ENCODE results near the gene LEFTY1. TPM values are rescaled to one million over a fixed set of nuclear protein-coding genes. Genes with fewer than 3 reads are reported as not detected.

LEFTY1 gene
- total and polyA plus RNA-seq, 9 of the 15 experiments (the other 6 are each of a cell fraction or from before 2014, with no cell fraction given) = 0.07 to 0.24 (median 0.17) TPM; not detected in 5

- no peak for TF ChIP-seq RFX1 (IDR thresholded peaks at IDR 0.05)
- TF ChIP-seq ZNF57 (CRISPR knock-in tag; IDR thresholded peaks at IDR 0.05) = no peak
- TF ChIP-seq U2AF2 (optimal IDR thresholded peaks at IDR 0.05; ENCODE audit: low read depth, low read length) = no peak
- peak; percentile 99 for TF ChIP-seq ELF4 (CRISPR knock-in tag; IDR thresholded peaks at IDR 0.05)
- no peak for TF ChIP-seq PHF21A (IDR thresholded peaks at IDR 0.05; ENCODE audit: borderline replicate concordance, low read depth)
- TF ChIP-seq TAF7 (tag; IDR thresholded peaks at IDR 0.05) = peak; percentile 93
- peak; percentile 98; the same call in 1 of the 2 replicates for TF ChIP-seq KAT7 (CRISPR knock-in tag; IDR thresholded peaks at IDR 0.05; ENCODE audit: borderline replicate concordance)
- TF ChIP-seq ARNT (IDR thresholded peaks at IDR 0.05) = peak; percentile 99
- no peak for TF ChIP-seq ZFP30 (CRISPR knock-in tag; IDR thresholded peaks at IDR 0.05; ENCODE audit: borderline replicate concordance)
- TF ChIP-seq KDM4B (IDR thresholded peaks at IDR 0.05; ENCODE audit: borderline replicate concordance in 2 of 2, low read depth in 1 of 2) = no peak
- TF ChIP-seq GTF2E2 (tag; IDR thresholded peaks at IDR 0.05) = peak; percentile 86; the same call in 1 of the 2 replicates
- peak; percentile 99 for TF ChIP-seq SMARCE1 (IDR thresholded peaks at IDR 0.05)
- TF ChIP-seq TAF9B (IDR thresholded peaks at IDR 0.05; ENCODE audit: partially characterized antibody) = peak; percentile 85
- TF ChIP-seq SREBF1 (IDR thresholded peaks at IDR 0.05; ENCODE audit: borderline replicate concordance, low read depth, low read length) = no peak
- TF ChIP-seq MTA2 (IDR thresholded peaks at IDR 0.05; ENCODE audit: low read depth) = peak; percentile 99
- no peak for TF ChIP-seq POLR2AphosphoS2 (IDR thresholded peaks at IDR 0.05; ENCODE audit: low read length)
- no peak for TF ChIP-seq RBM22 (IDR thresholded peaks at IDR 0.05; ENCODE audit: low read depth, low read length, poor library complexity, severe bottlenecking)
- TF ChIP-seq ZNF232 (CRISPR knock-in tag; IDR thresholded peaks at IDR 0.05) = no peak
- peak; percentile 78 for TF ChIP-seq L3MBTL2 (IDR thresholded peaks at IDR 0.05)
- TF ChIP-seq DIDO1 (tag; IDR thresholded peaks at IDR 0.05; ENCODE audit: low read depth) = no peak; the same call in none of the 2 replicates
- TF ChIP-seq GABPA (tag; conservative IDR thresholded peaks at IDR 0.05; ENCODE audit: low read depth) = peak; percentile 50; the same call in 1 of the 2 replicates
- peak; percentile 36; the same call in 1 of the 2 replicates for TF ChIP-seq JUN (IDR thresholded peaks at IDR 0.05; ENCODE audit: borderline replicate concordance, low read depth, low read length)
- TF ChIP-seq JUN (CRISPR knock-in tag; IDR thresholded peaks at IDR 0.05; ENCODE audit: borderline replicate concordance) = no peak; the same call in 1 of the 2 replicates
- TF ChIP-seq NUFIP1 (IDR thresholded peaks at IDR 0.05; ENCODE audit: partially characterized antibody) = peak; percentile 94
- no peak for TF ChIP-seq XRCC4 (IDR thresholded peaks at IDR 0.05; ENCODE audit: extremely low read depth, insufficient read depth, insufficient read length)
- TF ChIP-seq DMBX1 (CRISPR knock-in tag; IDR thresholded peaks at IDR 0.05; ENCODE audit: borderline replicate concordance) = peak; percentile 98
These were observed 39.5 kb upstream of the LEFTY1 start (continued) for GRCh38 chr1:225928186-225929175.

Data from K562 (cell line).